ENCODE results near the gene RIC8B.

DNA sequence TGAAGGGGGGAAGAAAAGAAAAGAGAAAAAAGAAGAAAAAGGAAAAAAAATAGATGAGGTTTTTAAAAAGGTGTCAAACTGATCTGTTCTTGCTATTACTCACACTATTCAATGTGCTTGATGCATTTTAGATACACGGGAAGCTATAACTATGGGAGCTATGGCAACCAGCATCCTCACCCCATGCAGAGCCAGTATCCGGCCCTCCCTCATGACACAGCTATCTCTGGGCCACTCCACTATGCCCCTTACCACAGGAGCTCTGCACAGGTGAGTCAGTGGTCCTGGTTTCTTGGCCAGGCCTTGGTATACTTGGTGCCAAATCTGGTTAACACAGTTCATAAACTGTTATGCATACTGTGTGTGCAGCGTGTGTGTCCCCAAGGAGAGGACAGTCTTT lies 24.0 kb upstream of the RIC8B start:
- no peak for TF ChIP-seq FOXM1 (IDR thresholded peaks at IDR 0.05; ENCODE audit: borderline replicate concordance)
- TF ChIP-seq ZNF384 (IDR thresholded peaks at IDR 0.05), result no peak
- no peak for TF ChIP-seq FOXK2 (IDR thresholded peaks at IDR 0.05)
- no peak for TF ChIP-seq HDGF (IDR thresholded peaks at IDR 0.05; ENCODE audit: borderline replicate concordance)
- TF ChIP-seq SP1 (IDR thresholded peaks at IDR 0.05), result no peak
- TF ChIP-seq SUZ12 (IDR thresholded peaks at IDR 0.05), result no peak
- TF ChIP-seq FOXA1 (IDR thresholded peaks at IDR 0.05), result no peak
- TF ChIP-seq TARDBP (IDR thresholded peaks at IDR 0.05), result no peak
- TF ChIP-seq L3MBTL2 (conservative IDR thresholded peaks at IDR 0.05), result no peak

Data from HEK293T (cell line).